GM12878 (cell line): ENCODE results near the gene CLDN9.

Experiments
- BACH1 ChIP-seq: fragments of 450-650 bp; IDR thresholded peaks from 2 replicates; pipeline ENCODE4 v1.6.1; 2017; ENCODE audit warnings: mild to moderate bottlenecking, borderline replicate concordance
- BMI1 ChIP-seq: fragments of 450-650 bp; IDR thresholded peaks from 2 replicates; pipeline ENCODE4 v1.6.1; 2016; ENCODE audit warnings: mild to moderate bottlenecking, moderate library complexity, borderline replicate concordance
- CREB1 ChIP-seq: IDR thresholded peaks from 2 replicates; pipeline ENCODE4 v1.6.1; 2012; ENCODE audit warnings: low read depth, mild to moderate bottlenecking, inconsistent platforms
- CTCF ChIP-seq, 3 experiments: IDR thresholded peaks in 2 of 3; conservative IDR thresholded peaks in 1 of 3; 2 replicates each; pipeline ENCODE4 v1.5.1; 2011; ENCODE audit warnings: low read depth in 3 of 3, low read length in 3 of 3, mild to moderate bottlenecking in 3 of 3, control low read depth in 2 of 3, moderate library complexity in 2 of 3, inconsistent platforms in 1 of 3, mixed read lengths in 1 of 3; ENCODE audit not compliant: control insufficient read depth in 2 of 3, insufficient read depth in 1 of 3; ENCODE audit errors: extremely low read depth in 1 of 3
- MXI1 ChIP-seq: fragments of 150-350 bp; IDR thresholded peaks from 2 replicates; pipeline ENCODE4 v1.6.1; 2011; ENCODE audit warnings: low read depth, mild to moderate bottlenecking, inconsistent platforms, low read length, improper control_type of control experiment
- NFYA ChIP-seq: IDR thresholded peaks from 2 replicates; pipeline ENCODE4 v1.6.1; 2011; ENCODE audit warnings: low read depth, mild to moderate bottlenecking, low read length, improper control_type of control experiment, borderline replicate concordance

- TF ChIP-seq CTCF (IDR thresholded peaks at IDR 0.05 in 2 of 3, conservative IDR thresholded peaks at IDR 0.05 in 1 of 3; ENCODE audit: control insufficient read depth in 2 of 3, extremely low read depth in 1 of 3, insufficient read depth in 1 of 3, low read depth in 3 of 3, low read length in 3 of 3) (peak; percentile 65 to 94 (median 88)), MXI1 (no peak), CREB1 (peak; percentile 26; the same call in 1 of the 2 replicates), BMI1 (no peak), NFYA (no peak), BACH1 (no peak)
These were observed 15.4 kb downstream of the CLDN9 start for GRCh38 chr16:3027983-3028715.
